Nephron progenitor cell (in vitro differentiated cells): ENCODE measurements around the gene ITGB2.

ENCODE experiments used
- DNase-seq: peaks from one replicate; pipeline ENCODE4 v3.0.0; 2021
- H3K27ac Mint-ChIP-seq: 2 replicates; pipeline ENCODE4 v1.8.0; 2021; ENCODE audit warnings: mild to moderate bottlenecking, moderate library complexity, mixed read lengths
- H3K27me3 Mint-ChIP-seq: 2 replicates; pipeline ENCODE4 v1.8.0; 2021; ENCODE audit warnings: mild to moderate bottlenecking, low read depth, mixed read lengths; ENCODE audit not compliant: poor library complexity
- H3K36me3 Mint-ChIP-seq: 2 replicates; pipeline ENCODE4 v1.8.0; 2021; ENCODE audit warnings: low read depth, mixed read lengths
- H3K4me1 Mint-ChIP-seq: 2 replicates; pipeline ENCODE4 v1.8.0; 2021; ENCODE audit warnings: mixed read lengths
- H3K4me3 Mint-ChIP-seq: 2 replicates; pipeline ENCODE4 v1.8.0; 2021; ENCODE audit warnings: mild to moderate bottlenecking, moderate library complexity, mixed read lengths
- H3K9me3 Mint-ChIP-seq: 2 replicates; pipeline ENCODE4 v1.8.0; 2021; ENCODE audit warnings: mild to moderate bottlenecking, moderate library complexity, mixed read lengths
- CTCF ChIP-seq: fragments of 200-600 bp; sonication (generic); IDR thresholded peaks from 2 replicates; pipeline ENCODE4 v1.5.0; 2021; ENCODE audit warnings: antibody characterized with exemption

Gene ITGB2

GRCh38 chr21:44907966-44908895 is 12.5 kb downstream of the ITGB2 start:
- Mint-ChIP-seq H3K36me3 (no peaks in the 10 kb centered on the region), H3K4me1 (peaks cover 42% of the 10 kb centered on the region), H3K9me3 (no peaks in the 10 kb centered on the region), H3K4me3 (no peak overlapping the region), H3K27ac (no peak overlapping the region), H3K27me3 (peaks cover 29% of the 10 kb centered on the region)
- no peak for DNase-seq
- TF ChIP-seq CTCF: no peak

- Mint-ChIP-seq H3K27ac (no peak overlapping the region), H3K4me1 (peaks cover 47% of the 10 kb centered on the region), H3K4me3 (no peak overlapping the region), H3K36me3 (no peaks in the 10 kb centered on the region), H3K27me3 (peaks cover 29% of the 10 kb centered on the region), H3K9me3 (no peaks in the 10 kb centered on the region)
- DNase-seq: no peak
- TF ChIP-seq CTCF: no peak
Measured at GRCh38 chr21:44907225-44907965, 13.3 kb downstream of the ITGB2 start.

GRCh38 chr21:44905728-44906090 is 15.0 kb downstream of the ITGB2 start:
- Mint-ChIP-seq H3K27ac (no peak overlapping the region), H3K36me3 (no peaks in the 10 kb centered on the region), H3K4me3 (no peak overlapping the region), H3K4me1 (peaks cover 50% of the 10 kb centered on the region), H3K9me3 (no peaks in the 10 kb centered on the region), H3K27me3 (peaks cover 25% of the 10 kb centered on the region)
- TF ChIP-seq CTCF: no peak
- DNase-seq: no peak

- no peaks in the 10 kb centered on the region for H3K9me3 Mint-ChIP-seq
- TF ChIP-seq CTCF: no peak
- no peak overlapping the region for H3K27ac Mint-ChIP-seq
- DNase-seq: no peak
- H3K27me3 Mint-ChIP-seq: peaks cover 25% of the 10 kb centered on the region
- no peaks in the 10 kb centered on the region for H3K36me3 Mint-ChIP-seq
- H3K4me3 Mint-ChIP-seq: no peak overlapping the region
- peaks cover 52% of the 10 kb centered on the region for H3K4me1 Mint-ChIP-seq
Measured at GRCh38 chr21:44905016-44905727, 15.5 kb downstream of the ITGB2 start.

- no peaks in the 10 kb centered on the region for H3K9me3 Mint-ChIP-seq
- peaks cover 19% of the 10 kb centered on the region for H3K27me3 Mint-ChIP-seq
- TF ChIP-seq CTCF: no peak
- no peak for DNase-seq
- no peak overlapping the region for H3K4me3 Mint-ChIP-seq
- no peak overlapping the region for H3K27ac Mint-ChIP-seq
- H3K4me1 Mint-ChIP-seq: peaks cover 45% of the 10 kb centered on the region
- H3K36me3 Mint-ChIP-seq: no peaks in the 10 kb centered on the region
Measured at GRCh38 chr21:44904141-44904923, 16.4 kb downstream of the ITGB2 start.
